ENCODE data around the gene HELZ.
A peak's percentile ranks its signal among the peaks of the same experiment; 100 is the strongest.
"Not testable (repeated sequence)": the region's sequence is repeated elsewhere in the genome, so short reads cannot be mapped to it uniquely, and the experiment has no call there.

Gene HELZ

DNA sequence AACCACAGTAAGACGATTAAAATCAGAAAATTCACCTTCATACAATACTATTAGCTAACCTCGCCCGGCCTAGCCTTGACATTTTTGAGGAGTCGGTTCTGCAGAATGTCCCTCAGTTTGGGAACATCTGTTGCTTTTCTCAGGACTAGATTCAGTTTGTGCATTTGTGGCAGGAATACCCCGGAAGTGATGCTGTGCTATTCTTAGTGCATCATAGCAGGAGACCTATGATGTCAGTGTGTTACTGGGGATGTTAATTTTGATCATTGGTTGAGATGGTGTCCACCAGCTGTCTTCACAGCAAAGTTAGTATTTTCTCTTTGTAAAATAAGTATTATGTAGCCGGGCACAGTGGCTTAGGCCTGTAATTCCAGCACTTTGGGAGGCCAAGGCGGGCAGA, 21.5 kb upstream of the HELZ start:
- no peak for DNase-seq

DNA sequence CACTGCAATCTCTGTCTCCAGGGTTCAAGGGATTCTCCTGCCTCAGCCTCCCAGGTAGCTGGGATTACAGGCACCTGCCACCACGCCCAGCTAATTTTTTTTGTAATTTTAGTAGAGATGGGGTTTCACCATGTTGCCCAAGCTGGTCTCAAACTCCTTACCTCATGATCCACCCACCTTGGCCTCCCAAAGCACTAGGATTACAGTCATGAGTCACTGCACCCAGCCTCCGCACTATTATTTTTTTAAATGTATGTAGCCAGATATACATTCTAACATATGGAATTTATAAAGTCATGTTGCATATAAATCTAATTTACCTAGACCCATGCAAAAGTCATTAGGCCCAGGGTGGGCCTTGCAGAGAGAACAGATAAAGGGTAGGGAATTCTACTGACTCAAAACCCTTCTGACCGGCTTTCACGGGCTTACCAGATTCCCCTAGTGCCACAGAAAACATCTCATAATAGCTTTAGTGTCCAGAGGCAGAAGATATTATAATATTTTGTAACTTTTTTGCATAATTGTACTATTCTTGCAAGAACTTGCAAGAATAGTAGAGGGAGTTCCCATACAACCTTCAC, 20.5 kb upstream of the HELZ start:
- DNase-seq, result no peak

DNA sequence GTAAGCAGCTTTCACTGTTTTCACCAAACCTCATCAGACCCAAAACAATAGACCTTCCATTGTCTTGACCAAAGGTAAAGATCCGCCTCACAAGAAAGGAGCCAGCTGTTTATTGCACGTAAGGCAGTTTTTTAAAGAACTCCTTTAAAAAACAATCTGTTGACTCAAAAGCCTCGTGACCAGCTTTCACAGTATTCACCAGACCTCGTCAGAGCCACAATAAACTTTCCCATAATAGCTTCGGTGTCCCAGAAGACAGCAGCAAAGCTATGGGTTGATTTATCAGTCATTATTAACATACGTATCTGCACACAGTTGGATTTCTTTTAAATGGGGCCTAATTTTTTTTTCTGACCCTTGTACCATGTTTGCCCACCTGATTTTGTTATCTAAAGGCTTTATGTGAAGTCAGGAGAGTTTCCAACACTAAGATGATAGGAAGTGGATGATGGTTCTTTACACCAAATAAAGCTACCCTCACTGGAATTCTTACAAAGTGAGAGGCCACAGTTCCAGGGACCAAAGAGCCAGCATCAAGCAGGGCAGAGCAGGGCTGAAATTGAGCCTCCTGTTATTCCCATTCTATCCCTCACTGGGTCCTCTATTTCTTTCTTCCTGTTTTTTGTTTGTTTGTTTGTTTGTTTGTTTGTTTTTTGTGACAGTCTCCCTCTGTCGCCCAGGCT, 17.6 kb upstream of the HELZ start:
- no peak for DNase-seq

DNA sequence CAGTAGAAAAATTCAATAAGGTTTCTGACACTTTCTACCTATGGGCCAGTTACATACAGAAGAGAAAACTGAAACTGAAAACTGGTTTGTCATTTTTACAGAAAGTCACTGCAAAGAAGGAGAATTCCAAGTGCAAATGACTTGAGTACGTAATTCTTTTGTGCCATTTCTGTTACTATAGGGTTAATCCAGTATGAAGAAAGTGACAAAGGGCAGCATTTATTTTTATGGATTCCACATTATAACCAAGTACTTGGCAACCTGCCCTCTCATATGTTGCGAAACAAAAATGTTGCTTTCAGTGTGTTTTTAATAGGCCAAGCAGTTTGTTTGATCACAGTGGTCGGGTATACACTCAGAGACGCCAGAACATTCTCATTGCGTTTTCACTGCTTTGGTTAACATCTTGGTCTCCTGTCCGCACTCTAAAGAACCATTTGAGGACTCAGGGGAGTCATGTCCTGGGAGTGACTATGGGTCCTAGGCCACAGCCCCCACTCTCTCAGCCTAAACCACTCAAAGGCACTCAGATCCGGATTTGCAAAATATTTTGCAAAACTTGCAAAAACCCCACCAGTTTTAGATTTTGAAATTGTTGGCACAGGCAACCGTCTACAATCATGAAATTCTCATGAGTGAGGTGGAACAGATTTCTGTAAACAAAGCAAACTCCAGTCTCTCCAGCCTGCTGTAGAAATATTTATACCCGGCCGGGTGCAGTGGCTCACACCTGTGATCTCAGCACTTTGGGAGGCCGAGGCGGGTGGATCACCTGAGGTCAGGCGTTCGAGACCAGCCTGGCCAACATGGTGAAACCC, 15.4 kb upstream of the HELZ start:
- no peak for DNase-seq

DNA sequence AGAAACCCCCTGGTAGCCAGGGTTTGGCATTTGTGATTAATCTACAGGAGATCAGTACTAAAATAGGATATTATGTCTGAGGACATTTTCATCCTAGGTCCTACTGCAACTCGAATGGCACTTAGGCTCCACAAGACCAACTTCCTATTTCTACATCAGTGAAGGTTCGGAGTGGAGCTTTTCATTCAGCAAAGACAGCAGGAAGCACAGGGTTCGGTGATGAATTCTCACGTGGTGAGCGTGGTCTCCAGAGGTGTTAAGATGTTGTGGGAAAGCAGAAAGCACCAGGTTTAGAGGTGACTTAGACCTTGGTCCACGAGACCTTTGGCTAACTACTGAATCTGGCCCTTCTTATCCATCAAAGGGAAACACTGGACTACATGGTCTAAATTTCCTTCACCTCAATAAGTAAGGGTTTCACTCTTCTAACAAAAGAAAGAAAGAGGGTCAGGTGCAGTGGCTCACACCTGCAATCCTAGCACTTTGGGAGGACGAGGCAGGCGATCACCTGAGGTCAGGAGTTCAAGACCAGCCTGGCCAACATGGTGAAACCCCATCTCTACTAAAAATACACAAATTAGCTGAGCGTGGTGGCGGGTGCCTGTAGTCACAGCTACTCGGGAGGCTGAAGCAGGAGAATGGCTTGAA, 13.9 kb upstream of the HELZ start:
- DNase-seq, result peak; percentile 41

DNA sequence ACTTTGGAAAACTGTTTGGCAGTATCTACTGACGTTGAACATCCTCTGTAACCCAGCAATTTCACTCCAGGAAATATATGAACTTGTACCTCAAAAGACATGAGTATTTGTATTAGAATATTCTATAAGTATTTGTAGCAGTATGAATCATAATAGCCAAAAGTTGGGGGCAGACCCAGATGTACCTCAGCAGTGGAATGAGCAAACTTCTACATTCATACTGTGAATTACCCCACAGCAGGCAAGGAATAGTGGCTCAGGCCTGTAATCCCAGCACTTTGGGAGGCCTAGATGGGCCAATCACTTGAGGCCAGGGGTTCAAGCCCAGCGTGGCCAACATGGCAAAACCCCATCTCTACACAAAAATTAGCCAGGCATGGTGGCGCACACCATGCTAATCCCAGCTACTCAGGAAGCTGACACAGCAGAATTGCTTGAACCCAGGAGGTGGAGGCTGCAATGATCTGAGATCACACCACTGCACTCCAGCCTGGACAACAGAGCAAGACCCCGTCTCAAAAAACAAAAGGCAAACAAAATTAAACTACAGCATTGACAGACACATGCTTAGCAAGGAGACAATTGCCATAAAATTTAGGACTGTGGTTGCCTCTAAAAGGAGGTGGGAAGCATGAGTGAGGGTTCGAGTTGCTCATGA, 11.2 kb upstream of the HELZ start:
- no peak for DNase-seq

DNA sequence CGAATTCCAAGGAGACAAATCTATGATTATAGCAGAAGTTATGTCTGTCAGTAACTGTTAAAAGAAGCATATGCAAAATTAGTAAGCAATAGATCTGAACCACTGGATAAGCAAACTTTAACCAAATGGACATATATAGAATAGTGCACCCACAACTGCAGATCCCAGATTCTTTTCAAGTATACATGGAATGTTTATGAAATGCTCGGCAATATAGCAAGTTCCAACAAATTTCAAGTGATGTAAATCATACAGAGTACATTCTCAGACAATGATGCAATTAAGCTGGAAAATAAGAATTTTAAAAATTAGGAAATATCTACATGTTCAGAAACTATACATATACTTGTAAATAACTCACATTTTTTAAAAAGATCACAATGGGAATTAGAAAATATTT, 8.4 kb upstream of the HELZ start:
- DNase-seq, result no peak

DNA sequence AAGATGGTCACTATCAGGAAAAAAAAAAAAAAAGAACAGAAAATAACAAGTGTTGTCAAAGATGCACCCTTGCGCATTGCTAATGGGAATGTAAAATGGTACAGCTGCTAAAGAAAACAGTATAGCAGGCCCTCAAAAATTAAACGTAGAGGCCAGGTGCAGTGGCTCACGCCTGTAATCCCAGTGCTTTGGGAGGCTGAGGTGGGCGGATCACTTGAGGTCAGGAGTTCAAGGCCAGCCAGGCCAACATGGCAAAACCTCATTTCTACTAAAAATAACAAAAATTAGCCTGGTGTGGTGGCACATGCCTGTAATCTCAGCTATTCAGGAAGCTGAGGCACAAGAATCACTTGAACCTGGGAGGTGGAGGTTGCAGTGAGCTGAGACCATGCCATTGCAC, 6.6 kb upstream of the HELZ start:
- DNase-seq, result not testable (repeated sequence)

DNA sequence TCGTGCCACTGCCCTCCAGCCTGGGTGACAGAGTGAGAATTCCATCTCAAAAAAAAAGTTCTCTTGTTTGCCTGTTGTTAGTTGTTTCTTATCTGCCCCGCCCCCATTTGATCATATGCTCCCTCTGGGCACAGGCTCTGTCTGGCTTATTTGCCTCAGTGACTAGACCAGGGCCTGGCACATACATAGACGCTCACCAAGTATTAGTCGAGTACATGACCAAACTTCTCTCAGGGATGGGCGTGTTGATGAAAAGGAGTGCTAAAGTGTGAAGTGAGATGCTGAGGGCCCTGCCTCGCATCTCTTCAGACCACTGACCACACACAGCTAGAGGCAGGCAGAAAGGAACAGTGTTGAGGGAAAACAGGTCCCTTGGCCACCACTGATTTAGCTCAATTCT, 3.3 kb upstream of the HELZ start:
- DNase-seq, result no peak

DNA sequence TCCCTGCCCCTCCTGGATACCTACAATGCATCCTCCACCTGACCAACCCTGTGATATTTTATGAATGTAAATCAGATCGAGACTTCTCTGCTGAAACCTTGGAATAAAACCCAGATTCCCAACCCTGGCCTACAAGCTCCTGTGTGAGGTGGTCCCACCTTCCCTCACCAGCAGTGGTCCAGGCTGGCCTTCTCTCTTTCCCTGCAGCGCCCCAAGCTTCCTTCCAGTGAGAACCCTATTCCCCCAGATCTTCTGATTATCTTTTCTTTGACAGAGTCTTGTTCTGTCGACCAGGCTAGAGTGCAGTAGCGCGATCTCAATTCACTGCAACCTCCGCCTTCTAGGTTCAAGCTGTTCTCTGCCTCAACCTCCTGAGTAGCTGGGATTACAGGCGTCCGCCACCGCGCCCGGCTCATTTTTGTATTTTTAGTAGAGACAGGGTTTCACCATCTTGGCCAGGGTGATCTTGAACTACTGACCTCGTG, 2.5 kb upstream of the HELZ start:
- DNase-seq, result no peak

DNA sequence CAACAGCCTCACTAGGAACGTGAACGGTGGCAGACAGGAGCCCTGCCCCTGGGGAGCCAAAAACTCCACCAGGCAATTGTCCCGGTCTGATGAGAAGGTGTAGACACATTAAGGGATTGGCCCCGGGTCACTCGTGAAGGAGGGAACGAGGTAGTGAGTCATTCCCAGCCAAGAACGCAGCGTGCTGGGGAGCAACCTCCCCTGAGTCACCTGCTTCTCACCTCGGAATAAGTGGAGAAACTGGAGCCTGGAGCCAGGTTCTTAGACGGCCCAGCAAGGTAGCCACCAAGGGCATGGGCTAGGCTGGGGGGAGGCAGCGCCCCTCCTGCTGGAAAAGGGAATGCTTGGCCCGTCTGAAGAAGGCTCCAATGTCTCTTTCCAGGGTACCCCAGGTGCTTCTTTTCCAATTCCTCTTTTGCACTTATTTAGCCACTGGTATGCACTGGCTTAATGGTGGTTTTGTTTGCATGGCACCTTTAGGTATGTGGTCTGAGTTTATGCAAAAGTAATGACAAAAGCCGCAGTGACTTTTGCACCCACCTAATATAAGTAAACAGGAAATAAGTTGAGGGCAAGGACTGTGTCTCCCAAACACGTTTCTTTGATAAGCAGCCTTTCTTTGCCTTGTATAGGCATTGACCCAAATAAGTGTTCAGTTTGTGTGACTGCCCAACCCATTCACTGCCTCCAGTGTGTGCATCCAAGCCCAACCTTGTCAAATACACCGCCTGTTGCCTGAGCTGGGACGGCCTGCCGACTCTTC, 1.8 kb upstream of the HELZ start:
- DNase-seq, result peak; percentile 26

DNA sequence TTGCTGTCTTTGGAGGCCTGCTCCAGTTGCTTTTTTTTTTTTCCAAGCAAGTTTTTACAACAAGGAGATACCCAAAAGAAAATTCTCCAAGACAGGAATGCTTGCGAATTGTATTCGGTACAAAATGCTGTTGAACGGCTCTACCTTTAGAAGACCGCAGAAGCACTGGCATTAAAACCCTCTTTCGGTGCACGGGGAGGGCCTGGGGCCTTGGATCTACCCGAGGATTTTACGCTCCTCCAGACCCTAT, 1.3 kb upstream of the HELZ start:
- DNase-seq, result no peak

DNA sequence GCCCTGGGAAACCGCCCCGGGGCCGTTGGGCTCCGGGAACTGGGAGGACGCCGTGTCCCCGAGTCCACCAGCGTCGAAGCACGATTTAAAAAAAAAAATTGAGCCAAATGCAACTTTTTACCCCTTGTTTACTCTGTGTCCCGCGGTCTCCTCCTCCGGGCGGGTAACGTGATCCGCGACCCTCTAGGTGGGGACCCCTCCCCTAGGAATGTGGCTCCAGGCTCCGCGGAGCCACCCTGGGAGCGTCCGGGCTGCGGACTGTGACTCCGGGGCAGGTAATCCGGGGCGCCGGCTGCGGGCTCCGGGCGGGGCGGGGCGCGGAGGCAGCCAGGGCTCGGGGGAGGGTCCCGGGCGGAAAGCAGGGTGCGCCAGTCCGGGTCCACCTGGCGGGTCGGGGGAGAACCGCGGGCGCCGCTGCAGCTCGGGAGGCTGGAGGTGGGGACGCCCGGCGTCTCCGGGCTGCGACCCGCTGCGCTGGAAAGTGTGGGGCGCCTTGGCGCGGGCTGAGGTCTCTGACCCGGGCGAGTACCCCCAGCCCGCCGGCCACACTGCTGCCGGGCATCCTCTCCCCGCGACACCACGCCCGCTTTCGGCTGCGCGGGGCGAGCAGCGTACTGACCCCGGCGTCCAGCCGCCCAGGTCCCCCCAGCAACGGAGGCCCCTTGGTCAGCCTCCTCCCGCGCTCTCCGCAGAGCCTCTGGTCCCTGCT, 852 bp upstream of the HELZ start:
- peak; percentile 38 for DNase-seq

DNA sequence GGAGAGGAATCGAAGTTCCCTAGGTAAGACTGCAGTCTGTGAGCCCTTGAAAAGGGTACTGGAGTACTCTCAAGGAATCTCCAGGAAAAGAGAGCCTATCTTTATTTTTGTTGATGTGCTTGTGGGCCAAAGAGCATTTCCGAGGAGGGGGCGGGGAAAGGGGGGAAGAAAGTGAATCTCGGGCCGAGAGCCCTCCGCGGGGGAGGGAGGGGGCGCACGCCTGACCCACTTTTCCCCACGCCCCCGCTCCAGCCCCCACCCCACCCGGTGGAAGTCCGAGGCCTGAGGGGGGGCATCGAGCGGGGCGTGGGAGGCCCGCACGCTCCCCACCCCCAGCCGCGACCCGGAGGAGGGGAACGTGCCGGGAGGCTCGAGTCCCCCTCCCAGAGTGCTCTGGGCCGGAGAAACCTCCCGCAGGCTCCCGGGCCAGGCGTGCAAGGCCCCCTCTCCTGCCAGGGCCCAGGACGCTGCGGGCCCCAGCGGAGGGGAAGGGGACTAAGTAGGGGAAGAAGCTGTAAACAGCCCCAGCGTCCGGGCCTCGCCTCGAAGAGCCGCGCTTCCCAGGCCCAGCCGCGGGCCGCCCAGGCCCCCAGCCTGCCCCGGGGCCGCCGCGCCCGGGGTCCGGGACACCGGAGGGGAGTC, 444 bp downstream of the HELZ start:
- DNase-seq, result no peak

DNA sequence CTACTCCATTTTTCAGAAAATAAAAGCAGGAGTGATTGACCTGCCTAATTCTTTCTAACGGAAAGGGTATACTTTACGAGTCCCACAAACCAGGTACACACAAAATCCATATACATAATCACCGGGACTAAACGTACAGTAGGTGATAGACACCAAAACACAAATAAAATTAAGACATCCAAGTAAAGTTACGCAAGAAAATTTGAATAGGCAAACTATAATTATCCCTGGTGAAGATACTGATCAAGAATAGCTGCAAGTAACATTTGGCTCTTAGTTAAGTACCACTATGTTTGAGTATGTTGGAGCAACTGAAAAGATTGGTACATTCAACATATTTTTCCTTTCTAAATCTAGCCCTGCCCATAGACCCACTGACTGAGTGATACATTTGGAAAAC, 1.7 kb downstream of the HELZ start:
- DNase-seq, result no peak

DNA sequence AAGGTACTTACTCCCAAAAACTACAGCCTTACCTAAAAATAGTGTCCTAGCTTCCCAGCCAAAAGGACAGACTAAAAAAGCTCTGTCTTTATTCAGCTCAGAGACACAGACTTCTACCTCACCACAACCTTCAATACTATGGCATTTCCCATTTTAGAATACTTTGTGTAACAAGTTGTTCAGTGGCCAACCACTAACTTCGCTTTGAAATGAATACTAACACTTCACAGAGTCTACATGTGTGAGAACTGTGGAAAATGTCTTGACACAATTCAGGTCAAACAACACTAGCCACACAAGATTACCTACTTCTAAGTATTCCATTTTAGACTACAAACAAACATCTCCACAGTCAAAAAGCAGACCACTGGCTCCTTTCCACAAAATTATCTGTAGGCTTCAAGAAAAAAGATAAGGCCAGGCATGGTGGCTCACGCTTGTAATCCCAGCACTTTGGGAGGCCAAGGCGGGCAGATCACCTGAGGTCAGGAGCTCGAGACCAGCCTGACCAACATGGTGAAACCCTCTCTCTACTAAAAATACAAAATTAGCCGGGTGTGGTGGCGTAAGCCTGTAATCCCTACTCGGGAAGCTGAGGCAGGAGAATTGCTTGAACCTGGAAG, 3.2 kb downstream of the HELZ start:
- DNase-seq, result no peak

DNA sequence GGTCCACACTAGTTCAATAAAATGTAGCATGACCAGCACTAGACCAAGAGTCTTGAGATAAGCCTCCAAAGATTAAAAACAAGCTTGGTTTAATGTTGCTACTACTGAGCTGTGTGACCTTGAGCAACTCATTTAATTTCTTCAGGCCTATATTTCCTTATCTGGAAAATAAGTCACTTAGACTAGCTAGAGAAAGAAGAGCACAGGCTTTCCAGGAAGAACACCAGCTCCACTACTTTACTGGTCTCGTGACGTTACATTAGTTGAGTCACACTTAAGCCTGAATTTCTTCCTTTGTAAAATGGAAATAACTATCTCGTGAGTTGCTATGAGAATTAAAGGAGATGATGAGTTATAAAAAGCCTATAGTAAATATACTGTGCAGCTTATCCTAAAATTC, 5.4 kb downstream of the HELZ start:
- no peak for DNase-seq

DNA sequence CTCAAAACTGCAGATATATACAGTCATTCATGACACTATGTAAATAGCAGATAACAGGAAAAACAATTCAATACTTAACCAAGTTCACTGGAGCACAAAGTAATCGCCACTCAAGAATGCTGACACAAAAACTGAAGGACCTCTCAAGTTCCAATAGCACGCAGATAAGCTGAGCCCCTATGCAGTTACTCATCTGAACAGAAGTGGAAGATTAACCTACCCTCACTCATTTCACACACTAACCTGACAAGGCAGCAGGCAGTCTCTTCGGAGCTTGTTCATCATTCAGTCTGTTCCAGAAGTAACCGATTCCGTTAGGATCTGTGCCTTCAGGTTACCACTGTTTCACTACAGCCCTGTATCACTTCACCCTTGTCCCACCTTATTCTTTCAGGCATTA, 6.0 kb downstream of the HELZ start:
- DNase-seq, result no peak

DNA sequence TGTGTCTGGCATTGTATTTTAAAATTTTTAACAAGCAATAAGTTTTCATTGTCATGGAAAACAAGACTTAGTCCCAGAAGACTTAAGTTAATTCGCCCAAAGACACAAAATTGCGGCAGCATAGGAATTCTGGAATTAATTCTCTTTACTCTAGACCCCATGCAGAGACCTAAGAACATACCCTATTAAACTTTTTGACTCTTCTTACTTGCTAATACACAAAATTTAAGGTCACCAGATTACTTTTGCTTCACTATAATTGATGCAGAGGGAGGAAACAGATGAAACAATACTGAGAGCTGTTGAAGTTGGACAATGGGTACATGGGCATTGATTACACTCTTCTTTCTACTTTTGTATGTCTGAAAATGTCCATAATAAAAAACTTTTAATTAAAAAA, 12.6 kb downstream of the HELZ start:
- DNase-seq, result no peak

DNA sequence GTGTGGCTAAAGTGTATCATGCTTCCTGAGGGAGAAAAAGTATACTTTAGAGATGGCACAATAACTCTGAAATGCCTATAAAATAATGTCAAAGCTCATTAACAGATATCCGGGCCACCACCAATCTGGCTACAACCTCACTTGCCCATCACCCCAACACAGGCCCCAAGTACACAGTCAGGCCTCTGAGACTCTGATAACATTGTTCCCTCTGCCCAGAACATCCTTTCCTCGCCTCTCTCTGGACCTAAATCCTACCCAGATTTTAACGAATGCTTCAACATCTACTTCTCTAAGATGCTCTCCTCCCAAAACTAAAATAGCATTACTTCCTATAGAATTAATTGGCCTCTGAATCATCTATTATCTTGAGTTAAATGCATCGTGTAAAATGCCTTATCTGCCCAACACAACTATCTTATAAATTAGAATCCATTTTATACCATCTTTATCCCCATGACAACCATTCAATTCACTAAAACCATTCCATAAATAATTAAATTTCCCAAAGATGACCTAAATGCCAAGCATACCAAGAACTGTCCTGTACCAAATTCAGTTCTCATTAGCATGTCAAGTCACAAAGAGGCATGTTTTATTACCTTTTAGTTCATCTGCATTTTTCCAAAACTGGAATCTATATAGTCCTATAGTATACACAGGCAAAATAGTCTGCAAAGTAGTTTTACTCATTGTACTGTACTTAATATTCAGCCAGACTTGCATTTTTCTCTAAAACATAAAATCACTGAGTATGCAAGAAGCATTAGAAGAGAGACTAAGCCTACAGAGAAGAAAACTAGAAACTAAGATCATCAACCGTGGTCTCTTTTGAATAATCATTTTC, 15.7 kb downstream of the HELZ start:
- DNase-seq, result no peak

Data from CD4-positive, alpha-beta T cell treated with Interleukin-15 for 1 hour (primary cell).